Hepatocyte (in vitro differentiated cells): ENCODE data around the gene NCOA7. TPM values are rescaled to one million over a fixed set of nuclear protein-coding genes. Genes with fewer than 3 reads are reported as not detected.

Experiments used
- DNase-seq: peaks from one replicate; pipeline ENCODE4 v3.0.0-alpha.2; 2016; ENCODE audit warnings: low spot score
- H2AFZ ChIP-seq: fragments of 200-600 bp; sonication (generic); 2 replicates; pipeline ENCODE4 v1.6.0; 2016; ENCODE audit warnings: antibody characterized with exemption, mild to moderate bottlenecking
- H3K27ac ChIP-seq: fragments of 200-600 bp; sonication (generic); 2 replicates; pipeline ENCODE4 v1.5.1; 2016; ENCODE audit warnings: mild to moderate bottlenecking
- H3K27me3 ChIP-seq: fragments of 200-600 bp; sonication (generic); 2 replicates; pipeline ENCODE4 v1.6.1; 2016
- H3K36me3 ChIP-seq: fragments of 200-600 bp; sonication (generic); replicated peaks from 2 replicates; pipeline ENCODE4 v1.5.1; 2016; ENCODE audit warnings: low read depth; ENCODE audit not compliant: insufficient read depth
- H3K4me1 ChIP-seq: fragments of 200-600 bp; sonication (generic); 2 replicates; pipeline ENCODE4 v1.5.1; 2016; ENCODE audit warnings: mild to moderate bottlenecking, moderate library complexity; ENCODE audit not compliant: insufficient read depth
- H3K4me2 ChIP-seq: fragments of 200-600 bp; sonication (generic); 2 replicates; pipeline ENCODE4 v1.6.0; 2016
- H3K4me3 ChIP-seq: fragments of 200-600 bp; sonication (generic); 2 replicates; pipeline ENCODE4 v1.5.1; 2016; ENCODE audit warnings: mild to moderate bottlenecking
- H3K79me2 ChIP-seq: fragments of 200-600 bp; sonication (generic); 2 replicates; pipeline ENCODE4 v1.6.0; 2017; ENCODE audit warnings: mild to moderate bottlenecking
- H3K9me2 ChIP-seq: fragments of 200-600 bp; sonication (generic); replicated peaks from 2 replicates; pipeline ENCODE4 v1.6.0; 2017; ENCODE audit warnings: mild to moderate bottlenecking; ENCODE audit not compliant: insufficient read depth
- H3K9me3 ChIP-seq: fragments of 200-600 bp; sonication (generic); 2 replicates; pipeline ENCODE4 v1.5.1; 2016; ENCODE audit warnings: low read depth, mild to moderate bottlenecking
- H4K20me1 ChIP-seq: fragments of 200-600 bp; sonication (generic); 2 replicates; pipeline ENCODE4 v1.6.0; 2016; ENCODE audit warnings: mild to moderate bottlenecking; ENCODE audit not compliant: insufficient read depth, poor library complexity, severe bottlenecking
- EZH2 ChIP-seq: fragments of 200-600 bp; sonication (generic); IDR thresholded peaks from 2 replicates; pipeline ENCODE4 v1.6.1; 2016; ENCODE audit warnings: antibody characterized with exemption, mild to moderate bottlenecking, borderline replicate concordance
- EZH2phosphoT487 ChIP-seq: fragments of 200-600 bp; sonication (generic); IDR thresholded peaks from one replicate; pipeline ENCODE4 v1.6.1; 2018; ENCODE audit warnings: antibody characterized with exemption, mild to moderate bottlenecking, low read depth, moderate library complexity; ENCODE audit not compliant: unreplicated experiment, severe bottlenecking
- WGBS: methylation state at CpG from one replicate; pipeline ENCODE4 v1.1.6; 2016; ENCODE audit warnings: low lambda C conversion rate; ENCODE audit errors: missing lambda C conversion rate; 5-methylcytosine and 5-hydroxymethylcytosine counted together
- polyA plus RNA-seq: library from polyadenylated mRNA; unstranded; fragments of >200 nt; fragmentation: Nextera tagmentation; extraction: Ambion mirVana; gene quantifications from 2 replicates; pipeline ENCODE4 v1.2.1, GENCODE V29; 2016
- total RNA-seq: library from RNA; depleted of rRNA; stranded (reverse); fragments of >200 nt; gene quantifications from 2 replicates; pipeline ENCODE4 v1.2.3, GENCODE V29; 2014
- TF ChIP-seq, protein P1 (sequence below): fragments of 200-600 bp; sonication (generic); IDR thresholded peaks from 2 replicates; pipeline ENCODE4 v1.5.1; 2016; ENCODE audit warnings: antibody characterized with exemption, mild to moderate bottlenecking; ENCODE audit not compliant: poor library complexity

NCOA7 gene, protein sequence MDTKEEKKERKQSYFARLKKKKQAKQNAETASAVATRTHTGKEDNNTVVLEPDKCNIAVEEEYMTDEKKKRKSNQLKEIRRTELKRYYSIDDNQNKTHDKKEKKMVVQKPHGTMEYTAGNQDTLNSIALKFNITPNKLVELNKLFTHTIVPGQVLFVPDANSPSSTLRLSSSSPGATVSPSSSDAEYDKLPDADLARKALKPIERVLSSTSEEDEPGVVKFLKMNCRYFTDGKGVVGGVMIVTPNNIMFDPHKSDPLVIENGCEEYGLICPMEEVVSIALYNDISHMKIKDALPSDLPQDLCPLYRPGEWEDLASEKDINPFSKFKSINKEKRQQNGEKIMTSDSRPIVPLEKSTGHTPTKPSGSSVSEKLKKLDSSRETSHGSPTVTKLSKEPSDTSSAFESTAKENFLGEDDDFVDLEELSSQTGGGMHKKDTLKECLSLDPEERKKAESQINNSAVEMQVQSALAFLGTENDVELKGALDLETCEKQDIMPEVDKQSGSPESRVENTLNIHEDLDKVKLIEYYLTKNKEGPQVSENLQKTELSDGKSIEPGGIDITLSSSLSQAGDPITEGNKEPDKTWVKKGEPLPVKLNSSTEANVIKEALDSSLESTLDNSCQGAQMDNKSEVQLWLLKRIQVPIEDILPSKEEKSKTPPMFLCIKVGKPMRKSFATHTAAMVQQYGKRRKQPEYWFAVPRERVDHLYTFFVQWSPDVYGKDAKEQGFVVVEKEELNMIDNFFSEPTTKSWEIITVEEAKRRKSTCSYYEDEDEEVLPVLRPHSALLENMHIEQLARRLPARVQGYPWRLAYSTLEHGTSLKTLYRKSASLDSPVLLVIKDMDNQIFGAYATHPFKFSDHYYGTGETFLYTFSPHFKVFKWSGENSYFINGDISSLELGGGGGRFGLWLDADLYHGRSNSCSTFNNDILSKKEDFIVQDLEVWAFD
- 34.1 and 42.0 TPM in 2 replicates for total RNA-seq
- polyA plus RNA-seq = 17.3 and 22.6 TPM in 2 replicates

DNA sequence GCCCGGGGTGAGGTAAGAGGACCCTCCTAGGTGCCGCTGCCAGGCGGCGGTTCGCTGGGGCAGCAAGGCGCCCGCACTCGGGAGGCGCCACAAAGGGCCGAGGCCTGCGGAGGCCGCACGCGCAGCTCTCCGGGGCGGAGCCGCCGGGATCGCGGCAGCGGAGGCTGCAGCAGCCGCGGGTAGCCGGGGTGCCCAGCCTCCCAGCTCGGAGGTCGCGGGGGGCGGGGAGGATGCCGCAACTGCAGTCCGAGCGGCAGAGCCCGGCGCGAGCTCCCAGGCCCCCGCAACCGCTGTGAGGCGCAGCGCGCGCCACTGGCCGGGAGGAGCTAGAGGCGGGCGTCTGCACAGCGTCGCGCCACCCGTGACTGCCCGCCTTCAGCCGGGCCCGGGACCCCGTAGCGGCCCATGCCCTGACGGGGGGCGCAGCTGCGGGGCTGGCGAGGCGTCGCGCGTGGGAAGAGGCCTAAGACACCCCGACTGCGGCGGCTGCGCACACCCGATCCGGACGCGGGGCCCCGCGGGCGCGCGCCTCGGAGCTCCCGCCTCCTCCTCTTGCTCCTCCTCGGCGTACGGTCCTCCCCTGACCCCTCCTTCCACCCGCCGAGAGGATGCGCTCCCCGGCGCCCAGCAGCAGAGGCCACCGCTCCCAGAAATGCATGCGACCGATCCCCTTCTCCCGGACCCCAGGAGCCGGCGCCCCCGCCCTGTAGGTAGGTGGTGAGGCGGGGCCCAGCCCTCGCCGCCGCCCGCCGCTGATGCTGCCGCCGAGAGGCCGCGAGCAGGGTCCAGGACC lies at the start of gene NCOA7:
TSS of gene NCOA7 (plus strand) at position 603 of the 793 bp plus-strand sequence. CDS start 24,395 bp downstream, outside the sequence.
- Histone ChIP-seq H2AFZ (peak within 1 kb of the TSS; percentile 95), H3K4me2 (peak within 1 kb of the TSS; percentile 94), H3K27ac (peak within 1 kb of the TSS; percentile 99), H3K79me2 (peaks cover 37% of the 10 kb centered on the region), H3K4me1 (peaks cover 19% of the 10 kb centered on the region), H3K27me3 (no peaks in the 10 kb centered on the region), H3K4me3 (peak within 1 kb of the TSS; percentile 87), H3K9me2 (no peaks in the 10 kb centered on the region), H3K36me3 (no peaks in the 10 kb centered on the region), H3K9me3 (no peaks in the 10 kb centered on the region), H4K20me1 (no peaks in the 10 kb centered on the region)
- no peak for TF ChIP-seq EZH2phosphoT487
- no peak for TF ChIP-seq EZH2
- TF ChIP-seq, protein P1, sequence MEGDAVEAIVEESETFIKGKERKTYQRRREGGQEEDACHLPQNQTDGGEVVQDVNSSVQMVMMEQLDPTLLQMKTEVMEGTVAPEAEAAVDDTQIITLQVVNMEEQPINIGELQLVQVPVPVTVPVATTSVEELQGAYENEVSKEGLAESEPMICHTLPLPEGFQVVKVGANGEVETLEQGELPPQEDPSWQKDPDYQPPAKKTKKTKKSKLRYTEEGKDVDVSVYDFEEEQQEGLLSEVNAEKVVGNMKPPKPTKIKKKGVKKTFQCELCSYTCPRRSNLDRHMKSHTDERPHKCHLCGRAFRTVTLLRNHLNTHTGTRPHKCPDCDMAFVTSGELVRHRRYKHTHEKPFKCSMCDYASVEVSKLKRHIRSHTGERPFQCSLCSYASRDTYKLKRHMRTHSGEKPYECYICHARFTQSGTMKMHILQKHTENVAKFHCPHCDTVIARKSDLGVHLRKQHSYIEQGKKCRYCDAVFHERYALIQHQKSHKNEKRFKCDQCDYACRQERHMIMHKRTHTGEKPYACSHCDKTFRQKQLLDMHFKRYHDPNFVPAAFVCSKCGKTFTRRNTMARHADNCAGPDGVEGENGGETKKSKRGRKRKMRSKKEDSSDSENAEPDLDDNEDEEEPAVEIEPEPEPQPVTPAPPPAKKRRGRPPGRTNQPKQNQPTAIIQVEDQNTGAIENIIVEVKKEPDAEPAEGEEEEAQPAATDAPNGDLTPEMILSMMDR = no peak
- whole genome bisulfite sequencing = under 1% methylated on average over 67 of the region's 100 CpGs
- DNase-seq = peak; percentile 86

DNA sequence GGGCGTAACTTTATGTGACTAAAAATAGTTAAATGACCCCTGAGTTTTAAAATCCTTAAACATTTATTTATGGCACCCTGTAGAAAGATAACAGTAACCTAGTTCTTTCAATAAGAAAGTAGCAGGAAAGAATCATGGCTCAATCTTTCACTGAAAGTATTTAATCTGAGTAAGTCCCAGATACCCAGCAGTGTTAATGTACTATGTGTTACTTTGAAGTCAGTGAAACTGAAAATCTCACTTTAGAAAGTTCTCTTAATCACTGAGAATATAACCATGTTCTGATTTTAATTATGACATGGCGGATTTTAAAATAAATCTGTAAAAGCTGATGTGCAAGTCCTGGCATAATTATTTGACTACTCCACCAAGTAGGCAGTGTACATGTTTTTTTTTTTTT lies 49.4 kb upstream of the NCOA7 start:
- peaks cover 36% of the 10 kb centered on the region for H3K27me3 ChIP-seq

GRCh38 chr6:125742024-125742423 lies 48.7 kb upstream of the NCOA7 start:
- Histone ChIP-seq H4K20me1 (no peaks in the 10 kb centered on the region), H3K27me3 (peaks cover 43% of the 10 kb centered on the region)

More for the DNA sequence above, 49.4 kb upstream of the NCOA7 start:
- Histone ChIP-seq H4K20me1 (no peaks in the 10 kb centered on the region), H3K27ac (no peak overlapping the region), H3K4me3 (no peak overlapping the region), H3K36me3 (no peaks in the 10 kb centered on the region), H3K4me2 (no peak overlapping the region), H2AFZ (no peak overlapping the region), H3K79me2 (no peaks in the 10 kb centered on the region), H3K9me3 (no peaks in the 10 kb centered on the region), H3K4me1 (no peaks in the 10 kb centered on the region), H3K9me2 (no peaks in the 10 kb centered on the region)
- DNase-seq = no peak
- TF ChIP-seq, protein P1 = no peak
- TF ChIP-seq EZH2phosphoT487 (no peak), EZH2 (no peak)
- 95% methylated on average over 2 of the region's 2 CpGs for WGBS

More at GRCh38 chr6:125742024-125742423, 48.7 kb upstream of the NCOA7 start:
- Histone ChIP-seq H3K9me2 (no peaks in the 10 kb centered on the region), H2AFZ (no peak overlapping the region), H3K27ac (no peak overlapping the region), H3K79me2 (no peaks in the 10 kb centered on the region), H3K4me1 (peaks cover under 1% of the 10 kb centered on the region), H3K4me3 (no peak overlapping the region), H3K36me3 (no peaks in the 10 kb centered on the region), H3K9me3 (no peaks in the 10 kb centered on the region), H3K4me2 (no peak overlapping the region)
- WGBS = 93% methylated on average over 2 of the region's 2 CpGs
- TF ChIP-seq EZH2 (no peak), EZH2phosphoT487 (no peak)
- TF ChIP-seq, protein P1 = no peak
- DNase-seq = no peak
